ENCODE measurements around the gene COX10.

DNA sequence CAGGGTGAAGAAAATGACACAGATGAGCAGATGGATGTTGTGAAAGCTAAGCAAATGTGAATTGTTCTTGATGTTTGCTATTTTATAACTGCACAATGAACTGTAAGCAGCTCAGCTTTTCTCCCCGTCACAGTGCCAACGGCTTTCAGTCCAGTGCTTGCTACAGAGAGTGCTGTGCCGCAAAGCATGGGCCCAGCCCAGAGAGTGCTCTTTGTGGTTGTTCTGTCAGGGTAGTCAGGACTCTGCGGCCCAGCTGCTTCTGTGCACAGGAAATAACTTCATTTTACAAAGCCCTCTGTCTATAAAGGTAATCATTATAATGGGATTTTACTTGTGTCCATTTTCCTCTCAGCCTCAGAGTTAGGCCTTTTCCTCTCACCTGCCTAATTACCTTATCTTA lies 128.3 kb downstream of the COX10 start:
- TF ChIP-seq, protein P1, sequence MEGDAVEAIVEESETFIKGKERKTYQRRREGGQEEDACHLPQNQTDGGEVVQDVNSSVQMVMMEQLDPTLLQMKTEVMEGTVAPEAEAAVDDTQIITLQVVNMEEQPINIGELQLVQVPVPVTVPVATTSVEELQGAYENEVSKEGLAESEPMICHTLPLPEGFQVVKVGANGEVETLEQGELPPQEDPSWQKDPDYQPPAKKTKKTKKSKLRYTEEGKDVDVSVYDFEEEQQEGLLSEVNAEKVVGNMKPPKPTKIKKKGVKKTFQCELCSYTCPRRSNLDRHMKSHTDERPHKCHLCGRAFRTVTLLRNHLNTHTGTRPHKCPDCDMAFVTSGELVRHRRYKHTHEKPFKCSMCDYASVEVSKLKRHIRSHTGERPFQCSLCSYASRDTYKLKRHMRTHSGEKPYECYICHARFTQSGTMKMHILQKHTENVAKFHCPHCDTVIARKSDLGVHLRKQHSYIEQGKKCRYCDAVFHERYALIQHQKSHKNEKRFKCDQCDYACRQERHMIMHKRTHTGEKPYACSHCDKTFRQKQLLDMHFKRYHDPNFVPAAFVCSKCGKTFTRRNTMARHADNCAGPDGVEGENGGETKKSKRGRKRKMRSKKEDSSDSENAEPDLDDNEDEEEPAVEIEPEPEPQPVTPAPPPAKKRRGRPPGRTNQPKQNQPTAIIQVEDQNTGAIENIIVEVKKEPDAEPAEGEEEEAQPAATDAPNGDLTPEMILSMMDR (IDR thresholded peaks at IDR 0.05): no peak
- no peak for TF ChIP-seq POLR2A (IDR thresholded peaks at IDR 0.05)

Measured in body of pancreas (tissue), 4 donors.